HepG2 (cell line): Measurements from ENCODE around the gene MMP25. TPM values are rescaled to one million over a fixed set of nuclear protein-coding genes. Genes with fewer than 3 reads are reported as not detected.

Experiments used
- ARID5B ChIP-seq: IDR thresholded peaks from 2 replicates; pipeline ENCODE4 v1.4.0; 2020; ENCODE audit warnings: mild to moderate bottlenecking, missing genetic modification reagents
- CREM ChIP-seq, 2 experiments: sonication (generic) in 1 of 2; formaldehyde crosslinking in 1 of 2; IDR thresholded peaks; 2 replicates each; pipeline versions ENCODE4 v1.4.0 to v1.6.1; 2016 to 2020; ENCODE audit warnings: antibody characterized with exemption in 1 of 2, mild to moderate bottlenecking in 1 of 2, missing genetic modification reagents in 1 of 2
- JUN ChIP-seq: sonication (generic); formaldehyde crosslinking; IDR thresholded peaks from 2 replicates; pipeline ENCODE4 v1.4.0; 2020; ENCODE audit warnings: mild to moderate bottlenecking, missing genetic modification reagents
- KLF11 ChIP-seq: IDR thresholded peaks from 2 replicates; pipeline ENCODE4 v1.6.1; 2016; ENCODE audit warnings: missing compliant biosample characterization
- MYC ChIP-seq: sonication (generic); formaldehyde crosslinking; IDR thresholded peaks from 2 replicates; pipeline ENCODE4 v1.9.0; 2021; ENCODE audit warnings: missing genetic modification reagents, borderline replicate concordance
- NR0B2 ChIP-seq: sonication (generic); formaldehyde crosslinking; IDR thresholded peaks from 2 replicates; pipeline ENCODE4 v1.4.0; 2020; ENCODE audit warnings: mild to moderate bottlenecking, missing genetic modification reagents
- PLRG1 ChIP-seq: fragments of 450-650 bp; conservative IDR thresholded peaks from 2 replicates; pipeline ENCODE4 v1.6.1; 2016
- RAD21 ChIP-seq: fragments of 450-650 bp; formaldehyde crosslinking; IDR thresholded peaks from 2 replicates; pipeline ENCODE4 v1.5.0; 2020; ENCODE audit warnings: mild to moderate bottlenecking
- SIX1 ChIP-seq: sonication (generic); formaldehyde crosslinking; IDR thresholded peaks from 2 replicates; pipeline ENCODE4 v1.4.0; 2020; ENCODE audit warnings: missing genetic modification reagents, borderline replicate concordance
- SOX6 ChIP-seq, 2 experiments: fragments of 450-650 bp in 1 of 2; sonication (generic) in 1 of 2; formaldehyde crosslinking in 1 of 2; IDR thresholded peaks; 2 replicates each; pipeline versions ENCODE4 v1.4.0 to v1.6.1; 2017 to 2020; ENCODE audit warnings: antibody characterized with exemption in 1 of 2, mild to moderate bottlenecking in 1 of 2, missing genetic modification reagents in 1 of 2
- THAP11 ChIP-seq: IDR thresholded peaks from 2 replicates; pipeline ENCODE4 v1.6.1; 2016; ENCODE audit warnings: missing biosample characterization, missing genetic modification reagents
- ZNF460 ChIP-seq: sonication (generic); formaldehyde crosslinking; IDR thresholded peaks from 2 replicates; pipeline ENCODE4 v1.5.1; 2020; ENCODE audit warnings: missing genetic modification reagents, mild to moderate bottlenecking, borderline replicate concordance
- polyA plus RNA-seq, 8 experiments: library from polyadenylated mRNA; depleted of rRNA in 3 of 8; stranded (reverse) in 7 of 8; unstranded in 1 of 8; fragments of >200 nt; fragmentation: Illumina TruSeq in 4 of 8; extraction: Trizol in 4 of 8; gene quantifications; 2 replicates each; pipeline versions ENCODE4 v1.2.1 to v1.2.3, GENCODE V29; 2011 to 2016; ENCODE audit warnings: low read depth in 4 of 8, missing spikeins in 1 of 8, mixed read lengths in 1 of 8; ENCODE audit not compliant: insufficient read depth in 1 of 8
- total RNA-seq, 5 experiments: library from RNA; depleted of rRNA; stranded (reverse); fragments of >200 nt; fragmentation: Illumina TruSeq; extraction: Trizol; gene quantifications; 2 replicates each; pipeline ENCODE4 v1.2.3, GENCODE V29; 2016; ENCODE audit warnings: low read depth in 1 of 5
- TF ChIP-seq, protein P1 (sequence below): sonication (generic); formaldehyde crosslinking; IDR thresholded peaks from 2 replicates; pipeline ENCODE4 v1.4.0; 2020; ENCODE audit warnings: missing genetic modification reagents
- TF ChIP-seq, protein P2 (sequence below): sonication (generic); formaldehyde crosslinking; IDR thresholded peaks from 2 replicates; pipeline ENCODE4 v1.5.0; 2020; ENCODE audit warnings: mild to moderate bottlenecking, missing genetic modification reagents

MMP25 gene
- total and polyA plus RNA-seq, 2 of the 13 experiments (the other 11 are each of a cell fraction or from before 2014, with no cell fraction given), result 0.04 to 0.08 TPM

- 0 out of 2 replicates have a peak, but pooled peaks have one; percentile 16 for TF ChIP-seq ARID5B (CRISPR knock-in tag)
- no peak for TF ChIP-seq SOX6 (IDR thresholded peaks at IDR 0.05)
- peak; percentile 3; the same call in 1 of the 2 replicates for TF ChIP-seq SOX6 (CRISPR knock-in tag; IDR thresholded peaks at IDR 0.05)
- TF ChIP-seq SIX1, result no peak
- TF ChIP-seq PLRG1, result no peak
- TF ChIP-seq, protein P1, sequence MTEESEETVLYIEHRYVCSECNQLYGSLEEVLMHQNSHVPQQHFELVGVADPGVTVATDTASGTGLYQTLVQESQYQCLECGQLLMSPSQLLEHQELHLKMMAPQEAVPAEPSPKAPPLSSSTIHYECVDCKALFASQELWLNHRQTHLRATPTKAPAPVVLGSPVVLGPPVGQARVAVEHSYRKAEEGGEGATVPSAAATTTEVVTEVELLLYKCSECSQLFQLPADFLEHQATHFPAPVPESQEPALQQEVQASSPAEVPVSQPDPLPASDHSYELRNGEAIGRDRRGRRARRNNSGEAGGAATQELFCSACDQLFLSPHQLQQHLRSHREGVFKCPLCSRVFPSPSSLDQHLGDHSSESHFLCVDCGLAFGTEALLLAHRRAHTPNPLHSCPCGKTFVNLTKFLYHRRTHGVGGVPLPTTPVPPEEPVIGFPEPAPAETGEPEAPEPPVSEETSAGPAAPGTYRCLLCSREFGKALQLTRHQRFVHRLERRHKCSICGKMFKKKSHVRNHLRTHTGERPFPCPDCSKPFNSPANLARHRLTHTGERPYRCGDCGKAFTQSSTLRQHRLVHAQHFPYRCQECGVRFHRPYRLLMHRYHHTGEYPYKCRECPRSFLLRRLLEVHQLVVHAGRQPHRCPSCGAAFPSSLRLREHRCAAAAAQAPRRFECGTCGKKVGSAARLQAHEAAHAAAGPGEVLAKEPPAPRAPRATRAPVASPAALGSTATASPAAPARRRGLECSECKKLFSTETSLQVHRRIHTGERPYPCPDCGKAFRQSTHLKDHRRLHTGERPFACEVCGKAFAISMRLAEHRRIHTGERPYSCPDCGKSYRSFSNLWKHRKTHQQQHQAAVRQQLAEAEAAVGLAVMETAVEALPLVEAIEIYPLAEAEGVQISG (CRISPR knock-in tag), result peak; percentile 35; the same call in 1 of the 2 replicates
- TF ChIP-seq RAD21, result peak; percentile 69
- TF ChIP-seq JUN, result peak; percentile 26; the same call in 1 of the 2 replicates
- TF ChIP-seq MYC (CRISPR knock-in tag), result peak; percentile 25; the same call in 1 of the 2 replicates
- TF ChIP-seq, protein P2, sequence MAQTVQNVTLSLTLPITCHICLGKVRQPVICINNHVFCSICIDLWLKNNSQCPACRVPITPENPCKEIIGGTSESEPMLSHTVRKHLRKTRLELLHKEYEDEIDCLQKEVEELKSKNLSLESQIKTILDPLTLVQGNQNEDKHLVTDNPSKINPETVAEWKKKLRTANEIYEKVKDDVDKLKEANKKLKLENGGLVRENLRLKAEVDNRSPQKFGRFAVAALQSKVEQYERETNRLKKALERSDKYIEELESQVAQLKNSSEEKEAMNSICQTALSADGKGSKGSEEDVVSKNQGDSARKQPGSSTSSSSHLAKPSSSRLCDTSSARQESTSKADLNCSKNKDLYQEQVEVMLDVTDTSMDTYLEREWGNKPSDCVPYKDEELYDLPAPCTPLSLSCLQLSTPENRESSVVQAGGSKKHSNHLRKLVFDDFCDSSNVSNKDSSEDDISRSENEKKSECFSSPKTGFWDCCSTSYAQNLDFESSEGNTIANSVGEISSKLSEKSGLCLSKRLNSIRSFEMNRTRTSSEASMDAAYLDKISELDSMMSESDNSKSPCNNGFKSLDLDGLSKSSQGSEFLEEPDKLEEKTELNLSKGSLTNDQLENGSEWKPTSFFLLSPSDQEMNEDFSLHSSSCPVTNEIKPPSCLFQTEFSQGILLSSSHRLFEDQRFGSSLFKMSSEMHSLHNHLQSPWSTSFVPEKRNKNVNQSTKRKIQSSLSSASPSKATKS (CRISPR knock-in tag), result no peak
- TF ChIP-seq NR0B2, result 0 out of 2 replicates have a peak, but pooled peaks have one; percentile 18
- TF ChIP-seq THAP11, result peak; percentile 57; the same call in 1 of the 2 replicates
- TF ChIP-seq CREM (IDR thresholded peaks at IDR 0.05), result peak; percentile 49; the same call in 1 of the 2 replicates
- 0 out of 2 replicates have a peak, but pooled peaks have one; percentile 48 for TF ChIP-seq CREM (CRISPR knock-in tag; IDR thresholded peaks at IDR 0.05)
- no peak for TF ChIP-seq KLF11 (CRISPR knock-in tag)
- no peak for TF ChIP-seq ZNF460 (CRISPR knock-in tag)
Measured at GRCh38 chr16:3017794-3018506, 28.4 kb upstream of the MMP25 start, which contains the start of gene CLDN6 (continued).
